Stimulated activated CD4-positive, alpha-beta T cell treated with anti-CD3 and anti-CD28 coated beads, Interleukin-4, amount 100 ng/mL, for 24 hours (primary cell): ENCODE measurements around the gene ZBTB7B.
"Not testable (repeated sequence)": the region's sequence is repeated elsewhere in the genome, so short reads cannot be mapped to it uniquely, and the experiment has no call there.

Experiments
- DNase-seq: peaks from one replicate; pipeline ENCODE4 v3.0.0-alpha.2; 2020

The ZBTB7B gene

GRCh38 chr1:154989195-154989860 lies 13.3 kb upstream of the ZBTB7B start:
- DNase-seq: no peak

DNA sequence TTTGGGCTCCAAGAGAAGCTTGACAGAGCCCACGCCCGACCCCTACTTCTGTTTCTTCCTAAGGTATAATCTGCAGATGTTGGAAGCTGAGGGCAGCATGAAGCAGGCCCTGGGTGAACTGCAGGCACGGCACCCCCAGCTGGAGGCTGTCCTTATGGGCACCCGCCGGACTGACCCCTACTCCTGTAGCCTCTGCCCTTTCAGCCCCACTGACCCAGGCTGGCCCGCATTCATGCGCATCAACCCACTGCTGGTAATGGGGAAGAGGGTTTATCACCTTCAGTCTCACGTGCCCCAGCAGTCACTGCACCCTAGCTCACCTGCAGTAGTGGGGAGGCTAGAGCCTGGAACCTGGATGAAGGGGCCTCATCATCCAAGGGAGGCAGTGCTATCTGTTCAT lies 12.3 kb upstream of the ZBTB7B start:
- DNase-seq: no peak

GRCh38 chr1:154992721-154993571 lies 9.7 kb upstream of the ZBTB7B start:
- no peak for DNase-seq

GRCh38 chr1:154993572-154994268 lies 8.9 kb upstream of the ZBTB7B start, which contains the start of gene LENEP:
Gene LENEP, plus strand, starts transcription at chr1:154993586. Its CDS starts 22 bp downstream, at chr1:154993608.
- no peak for DNase-seq

DNA sequence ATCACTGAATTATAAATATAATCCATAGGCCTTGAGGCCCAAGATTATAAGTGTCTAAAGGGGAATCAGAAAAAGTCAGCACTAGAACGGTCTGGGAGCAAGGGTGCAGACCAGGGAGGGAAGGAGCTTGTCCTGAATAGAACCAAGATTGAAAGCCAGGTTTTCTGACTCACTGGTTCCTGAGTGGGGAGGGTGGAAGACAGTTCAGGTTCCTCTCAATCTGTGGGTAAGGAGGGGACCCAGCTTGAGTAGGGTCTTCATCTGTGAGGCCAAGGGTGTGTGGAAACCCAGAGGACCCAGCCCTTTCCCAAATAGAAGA lies 8.4 kb upstream of the ZBTB7B start:
- DNase-seq: no peak

- DNase-seq: no peak
These were observed 8.0 kb upstream of the ZBTB7B start for GRCh38 chr1:154994591-154994990.

GRCh38 chr1:154995301-154995983 lies 7.2 kb upstream of the ZBTB7B start:
- not testable (repeated sequence) for DNase-seq

- DNase-seq: no peak
These were observed 5.5 kb upstream of the ZBTB7B start for GRCh38 chr1:154996966-154997701.

- DNase-seq: no peak
These were observed 4.3 kb upstream of the ZBTB7B start for GRCh38 chr1:154998201-154998780.

DNA sequence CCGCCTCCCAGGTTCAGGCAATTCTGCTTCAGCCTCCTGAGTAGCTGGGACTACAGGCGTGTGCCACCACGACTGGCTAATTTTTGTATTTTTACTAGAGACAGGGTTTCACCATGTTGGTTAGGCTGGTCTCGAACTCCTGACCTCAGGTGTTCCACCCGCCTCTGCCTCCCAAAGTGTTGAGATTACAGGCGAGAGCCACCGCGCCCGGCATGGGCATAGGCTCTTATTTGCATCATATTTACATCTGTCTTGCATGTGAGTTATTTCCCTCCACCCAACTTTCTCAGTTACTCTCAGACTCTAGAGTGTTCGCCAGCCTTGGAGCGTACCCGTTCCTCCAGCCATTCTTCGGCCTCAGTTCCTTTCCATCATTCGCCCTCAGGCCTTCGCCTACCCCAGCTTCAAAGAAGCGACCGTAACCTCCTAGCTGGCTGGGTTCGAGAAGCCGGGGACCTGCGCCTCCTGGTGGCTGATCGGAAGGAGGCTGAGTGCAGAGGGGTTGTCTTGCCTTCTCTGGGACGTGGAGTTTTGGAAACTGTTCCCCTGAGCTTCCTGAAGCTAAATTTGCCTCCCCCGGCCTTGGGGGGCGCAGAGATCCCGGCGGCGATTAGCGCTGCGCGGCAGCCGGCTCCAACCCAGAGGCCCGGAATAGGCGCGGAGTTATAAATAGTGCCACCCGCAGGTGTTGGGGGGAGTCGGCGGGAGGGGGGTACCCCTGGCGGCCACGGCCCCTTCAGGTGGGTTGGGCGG lies 3.6 kb upstream of the ZBTB7B start:
- peak; percentile 76 for DNase-seq

DNA sequence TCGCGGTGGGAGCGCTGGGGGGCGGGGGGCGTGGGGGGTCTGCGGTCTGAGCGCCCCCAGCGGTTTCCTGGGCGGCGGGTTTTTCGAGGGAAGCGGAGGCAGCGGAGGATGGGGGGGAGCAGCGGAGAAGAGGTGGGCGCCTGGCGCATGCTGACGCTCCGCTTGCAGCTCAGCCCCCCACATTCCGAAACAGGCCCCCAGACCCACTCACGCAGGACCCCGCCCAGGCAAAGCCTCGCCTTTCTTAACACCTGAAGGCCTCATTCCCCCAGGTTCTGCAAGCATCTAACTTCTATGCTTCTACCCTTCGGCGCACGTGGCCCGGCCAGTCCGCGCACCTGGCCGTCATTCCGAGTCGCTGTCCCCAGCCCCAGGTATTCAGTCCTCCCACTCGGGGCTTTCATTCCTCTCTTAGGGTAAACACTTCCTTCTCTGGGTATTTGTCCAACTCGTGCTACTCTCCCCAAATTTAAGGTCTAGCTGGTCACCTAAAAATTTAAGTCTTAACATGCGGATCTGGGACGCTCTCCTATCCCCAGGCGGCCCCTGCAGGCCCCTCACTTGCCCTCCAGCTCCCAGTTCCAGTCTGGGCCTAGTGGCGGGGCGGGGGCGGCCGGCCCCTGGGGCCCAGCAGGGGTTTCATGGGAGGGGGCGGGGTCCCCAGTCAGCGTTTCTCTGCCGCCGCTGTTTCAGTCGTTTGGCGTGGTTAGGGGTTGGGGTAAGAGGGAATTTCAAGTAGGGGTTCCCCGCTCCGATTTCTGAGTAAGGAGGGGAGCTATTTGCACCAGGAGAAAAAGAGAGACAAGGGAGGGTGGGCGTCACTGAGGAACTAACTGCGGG lies 2.8 kb upstream of the ZBTB7B start:
- peak; percentile 66 for DNase-seq

DNA sequence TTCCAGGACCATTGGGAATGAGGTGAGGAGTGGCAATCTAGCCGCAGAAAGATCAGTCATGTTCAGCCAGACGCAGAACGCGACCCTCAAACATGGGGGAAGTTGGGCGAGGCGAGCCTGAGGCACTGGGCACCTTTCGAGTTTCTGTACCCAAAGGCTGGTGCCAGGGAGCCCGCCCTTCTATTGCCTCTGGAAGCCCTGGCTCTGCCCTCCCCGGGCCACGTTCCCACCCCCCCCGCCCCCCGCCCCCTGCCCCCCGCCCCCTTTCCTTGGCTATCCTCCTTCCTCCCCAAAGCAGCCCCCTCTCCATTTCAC lies 2.2 kb upstream of the ZBTB7B start:
- DNase-seq: no peak

GRCh38 chr1:155000726-155001424 lies 1.7 kb upstream of the ZBTB7B start:
- DNase-seq: peak; percentile 82

DNA sequence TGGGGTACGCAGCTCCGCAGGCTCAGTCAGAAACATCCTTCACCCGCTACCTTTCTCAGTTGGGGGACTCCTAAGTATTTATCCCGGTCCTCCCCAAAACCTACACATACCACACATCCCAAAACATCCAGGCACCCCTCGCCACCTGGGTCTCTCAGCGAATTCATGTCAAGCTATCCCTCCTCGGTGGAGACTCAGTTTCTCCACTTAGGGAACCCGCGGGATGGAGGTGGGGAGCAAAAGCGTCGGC lies 1.3 kb upstream of the ZBTB7B start:
- DNase-seq: no peak

DNA sequence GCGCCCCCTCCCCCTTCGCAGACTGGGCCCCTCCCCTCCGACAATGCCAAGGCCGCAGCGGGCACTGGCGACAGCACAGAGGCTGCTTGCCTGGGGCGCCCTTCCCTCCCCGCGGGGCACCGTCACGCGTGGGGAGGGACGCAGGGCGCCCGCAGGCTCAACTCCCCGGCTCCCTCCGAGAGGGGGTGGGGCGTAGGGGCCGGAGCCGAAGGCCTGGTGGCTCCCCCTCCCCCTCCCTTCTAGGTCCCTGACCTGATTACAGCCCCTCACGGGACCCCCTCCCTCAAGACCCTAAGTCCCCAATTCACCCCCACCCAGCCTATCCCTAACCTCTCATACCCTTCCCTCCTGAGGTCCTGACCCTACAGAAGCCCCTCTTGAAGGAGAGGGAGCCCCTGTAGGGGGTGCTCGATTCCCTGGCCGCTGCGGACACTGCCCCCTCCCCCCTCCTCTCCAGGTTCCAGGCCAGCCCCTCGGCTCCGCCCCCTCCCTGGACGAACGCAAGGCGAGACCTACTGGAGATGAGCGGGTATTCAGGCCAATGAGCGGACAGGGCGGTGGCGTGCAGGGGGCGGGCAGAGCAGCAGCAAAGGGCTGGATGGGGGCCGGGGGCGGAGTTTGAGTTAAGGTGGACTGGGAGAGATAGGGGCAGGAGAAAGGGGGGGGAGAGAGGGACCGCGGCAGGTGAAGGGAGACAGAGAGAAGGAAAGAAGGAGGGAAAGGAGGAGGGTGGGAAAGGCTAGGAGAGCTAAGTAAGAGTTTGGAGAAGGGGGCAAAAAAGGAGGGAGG lies 733 bp upstream of the ZBTB7B start:
- DNase-seq: peak; percentile 99

DNA sequence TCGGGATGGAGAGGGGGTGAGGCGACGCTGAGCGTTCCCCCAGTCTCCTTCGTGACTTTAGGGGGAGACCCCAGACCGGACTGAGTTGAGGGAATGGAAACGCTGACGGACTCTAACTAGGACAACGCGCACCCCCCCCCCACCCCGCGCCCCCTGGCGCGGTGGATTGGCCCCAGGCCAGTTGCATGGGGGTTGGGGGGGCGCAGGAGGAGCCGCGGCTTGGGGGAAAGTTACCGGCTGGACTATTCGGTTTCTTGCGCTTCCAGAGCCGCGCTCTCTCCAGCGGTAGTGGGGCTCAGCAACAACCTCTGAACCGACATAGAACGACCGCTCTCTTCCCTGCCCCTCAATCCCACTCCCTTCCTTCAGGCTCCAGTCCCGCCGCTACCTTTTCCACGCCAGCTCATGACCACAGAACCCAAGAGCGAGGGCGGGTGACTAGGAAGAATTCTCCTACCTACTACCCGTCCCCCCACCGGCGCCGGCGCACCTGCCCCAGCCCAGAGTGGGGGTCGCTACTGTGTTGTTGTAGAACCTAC lies 694 bp downstream of the ZBTB7B start:
- peak; percentile 35 for DNase-seq

DNA sequence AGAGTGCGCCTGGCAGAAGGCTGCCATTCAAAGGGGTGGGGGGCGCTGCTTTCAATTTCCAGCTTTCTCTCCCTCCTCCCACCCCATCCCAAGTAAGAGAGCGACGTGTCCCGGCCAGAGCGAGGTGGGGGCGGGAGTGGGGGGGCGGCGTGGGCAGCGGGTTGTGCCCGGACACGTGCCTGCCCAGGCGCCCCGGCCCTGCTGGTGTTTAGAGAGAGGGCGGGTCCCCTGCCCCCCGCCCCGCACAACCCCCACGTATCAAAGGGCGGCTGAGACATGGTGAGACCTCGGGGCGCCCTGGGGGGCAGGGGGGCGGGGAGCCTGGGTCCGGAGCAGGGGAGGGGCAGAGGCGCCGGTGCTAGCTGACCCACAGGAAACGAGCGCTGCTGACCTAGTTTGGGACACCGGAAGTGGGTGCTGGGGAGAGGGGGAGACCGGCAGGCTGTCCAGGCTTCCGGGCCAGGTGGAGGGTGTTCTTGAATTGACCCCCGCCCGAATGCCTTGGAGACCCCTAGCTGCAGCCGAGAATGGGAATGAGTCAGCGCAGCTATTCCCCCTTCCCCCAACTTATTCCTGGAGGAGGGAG lies 1.3 kb downstream of the ZBTB7B start:
- DNase-seq: no peak

DNA sequence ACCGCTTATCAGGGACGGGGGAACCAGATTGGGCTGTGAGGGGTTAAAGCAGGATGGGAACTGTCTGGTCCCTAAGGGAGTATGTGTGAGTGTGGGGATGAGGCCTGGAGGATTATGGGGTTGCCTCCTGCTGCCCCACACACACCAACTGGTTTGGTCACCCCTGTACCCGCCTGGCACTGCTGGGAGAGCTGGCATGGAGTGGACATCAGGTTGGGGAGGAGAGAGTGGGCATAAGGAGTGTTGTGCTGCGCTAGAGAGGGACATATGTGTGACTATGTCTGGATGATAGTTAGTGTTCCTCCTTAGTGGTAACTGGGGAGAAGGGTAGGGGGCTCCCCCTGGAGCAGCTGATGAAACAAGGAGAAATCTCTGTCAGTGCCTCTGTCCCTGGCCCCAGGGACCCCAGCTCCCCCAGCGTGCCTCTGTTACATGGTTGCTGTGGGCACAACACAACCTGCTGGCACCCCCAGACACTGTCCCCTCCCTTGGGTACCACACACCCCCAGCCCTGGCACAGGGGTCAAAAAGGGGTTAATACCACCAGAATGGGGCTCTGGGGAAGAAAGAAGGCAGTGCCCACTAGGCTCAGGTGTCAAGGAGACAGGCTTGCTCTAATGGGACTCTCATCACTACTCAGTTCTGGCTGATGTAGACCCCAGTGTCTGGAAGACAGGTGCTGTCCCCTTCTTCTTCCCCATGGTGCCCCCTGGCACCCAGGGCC lies 1.9 kb downstream of the ZBTB7B start:
- DNase-seq: no peak
